HG02981 (cell line): ENCODE data around the gene CXCL1.

Source experiments
- ATAC-seq: cut with Tn5 transposase; IDR thresholded peaks from one replicate; pipeline ENCODE4 v1.9.1; 2021; ENCODE audit warnings: mild to moderate bottlenecking, moderate library complexity; ENCODE audit not compliant: unreplicated experiment

CXCL1 gene

GRCh38 chr4:73912191-73912590, 43.0 kb downstream of the CXCL1 start:
- ATAC-seq, result no peak

DNA sequence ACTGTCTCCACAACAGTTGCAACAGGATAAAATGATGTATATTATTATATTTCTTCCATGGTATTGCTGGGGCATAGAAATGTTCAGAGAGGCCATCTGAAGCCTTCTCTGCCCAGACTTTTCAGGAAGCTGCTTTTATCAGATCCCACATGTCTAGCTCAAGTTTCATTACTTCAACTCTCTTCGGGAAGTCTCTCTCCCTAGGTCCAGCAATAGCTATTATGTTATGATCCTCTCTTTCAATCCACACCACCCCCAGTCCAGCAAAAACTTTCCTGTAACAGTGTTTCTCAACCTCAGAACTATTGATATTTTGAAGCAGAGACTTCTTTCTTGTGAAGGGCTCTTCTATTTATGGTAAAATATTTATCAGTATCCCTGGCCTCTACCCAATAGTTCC, 44.9 kb downstream of the CXCL1 start:
- ATAC-seq, result no peak

GRCh38 chr4:73916172-73916925, 47.2 kb downstream of the CXCL1 start:
- no peak for ATAC-seq

DNA sequence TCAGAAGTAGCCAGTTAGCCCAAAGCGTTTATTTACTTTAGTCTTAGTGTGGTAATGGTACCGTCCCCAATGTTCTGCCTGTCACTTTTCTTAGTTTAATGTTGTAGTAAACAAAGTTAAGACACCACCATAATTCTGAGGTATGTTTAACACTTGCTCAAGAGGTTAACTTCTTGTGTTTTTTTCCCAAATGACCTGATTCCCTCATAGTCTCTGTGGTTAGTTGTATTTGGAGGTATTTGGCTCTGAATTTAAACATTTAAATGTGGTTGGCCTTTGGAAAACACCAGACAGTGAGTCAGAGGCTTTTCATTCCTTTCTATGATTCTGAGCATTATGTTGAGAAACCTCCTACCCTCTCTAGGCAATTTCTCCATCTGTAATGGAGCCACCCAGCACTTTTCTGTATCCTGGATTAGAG, 47.9 kb downstream of the CXCL1 start:
- ATAC-seq, result no peak

- no peak for ATAC-seq
These were observed 48.9 kb downstream of the CXCL1 start for GRCh38 chr4:73918058-73918457.

DNA sequence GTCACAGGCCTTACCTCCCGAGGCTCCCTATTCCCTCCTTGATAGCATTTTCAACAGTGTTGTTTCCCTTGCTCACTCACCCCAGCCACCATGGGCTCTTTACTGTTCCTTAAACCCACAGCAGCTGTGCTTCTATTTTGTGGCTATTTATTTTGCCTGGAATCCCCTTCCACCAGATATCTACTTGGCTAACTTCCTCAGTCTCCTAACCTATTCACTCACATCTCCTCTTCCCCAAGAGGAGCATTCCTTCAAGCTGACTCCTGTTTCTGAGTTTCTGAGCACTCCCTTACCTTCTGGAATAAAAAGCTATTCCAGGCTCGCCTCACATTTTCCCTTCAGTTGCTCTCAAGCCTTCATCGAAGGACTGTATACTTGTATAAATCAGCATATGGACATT, 50.5 kb downstream of the CXCL1 start:
- no peak for ATAC-seq
